ENCODE data around the gene TMEM258. TPM values are rescaled to one million over a fixed set of nuclear protein-coding genes. Genes with fewer than 3 reads are reported as not detected.

TMEM258 gene
- total RNA-seq, 3 donors from 2014 or later, result 35.4 to 55.4 (median 35.7) TPM

DNA sequence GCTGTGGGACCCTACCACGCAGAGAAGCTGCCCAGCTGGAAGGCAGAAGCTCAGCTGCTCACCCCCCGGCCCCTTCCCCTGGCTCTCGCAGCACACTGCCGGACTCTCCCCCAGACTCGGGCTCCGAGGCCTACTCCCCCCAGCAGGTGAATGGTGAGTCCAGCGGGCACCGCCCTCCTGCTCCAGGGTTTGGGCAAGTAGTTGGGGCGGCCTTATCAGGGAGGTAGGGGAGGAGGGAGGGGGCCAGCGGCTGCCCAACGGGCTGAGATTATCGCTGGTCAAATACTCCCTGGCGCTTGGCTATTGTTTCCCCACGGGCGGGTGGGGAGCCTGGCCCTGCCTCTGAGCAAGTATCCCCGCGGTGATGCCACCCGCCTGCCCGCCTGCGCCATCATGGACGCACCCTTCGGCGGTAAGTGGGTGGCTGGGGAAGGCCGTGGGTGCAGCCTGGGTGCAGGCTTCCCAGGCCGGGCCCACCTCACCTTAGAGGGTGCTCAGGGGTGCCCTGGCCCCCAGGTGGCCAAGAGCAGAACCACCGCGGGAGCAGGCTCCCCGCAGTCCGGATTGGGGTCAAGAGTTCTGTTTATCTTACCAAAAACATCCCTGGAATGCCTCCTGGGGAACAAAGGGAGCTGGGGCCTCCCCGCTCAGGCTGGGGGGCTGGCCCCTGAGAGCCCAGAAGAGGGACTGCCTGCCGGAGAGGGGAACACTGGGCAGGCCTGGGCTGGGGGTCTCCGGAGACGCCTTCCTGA lies 23.1 kb downstream of the TMEM258 start:
- no peaks in the 10 kb centered on the region for H3K9me3 ChIP-seq
- no peaks in the 10 kb centered on the region for H3K36me3 ChIP-seq
- no peak overlapping the region for H3K4me3 ChIP-seq
- no peaks in the 10 kb centered on the region for H3K4me1 ChIP-seq
- H3K27ac ChIP-seq, result no peak overlapping the region
- intact Hi-C loops (cut with DNase I; ENCODE audit: low total_unique reads), result no loop called here
- H3K27me3 ChIP-seq, result no peaks in the 10 kb centered on the region
- DNase-seq (ENCODE audit: low spot score in 2 of 2), result no peak
- TF ChIP-seq, protein P1, sequence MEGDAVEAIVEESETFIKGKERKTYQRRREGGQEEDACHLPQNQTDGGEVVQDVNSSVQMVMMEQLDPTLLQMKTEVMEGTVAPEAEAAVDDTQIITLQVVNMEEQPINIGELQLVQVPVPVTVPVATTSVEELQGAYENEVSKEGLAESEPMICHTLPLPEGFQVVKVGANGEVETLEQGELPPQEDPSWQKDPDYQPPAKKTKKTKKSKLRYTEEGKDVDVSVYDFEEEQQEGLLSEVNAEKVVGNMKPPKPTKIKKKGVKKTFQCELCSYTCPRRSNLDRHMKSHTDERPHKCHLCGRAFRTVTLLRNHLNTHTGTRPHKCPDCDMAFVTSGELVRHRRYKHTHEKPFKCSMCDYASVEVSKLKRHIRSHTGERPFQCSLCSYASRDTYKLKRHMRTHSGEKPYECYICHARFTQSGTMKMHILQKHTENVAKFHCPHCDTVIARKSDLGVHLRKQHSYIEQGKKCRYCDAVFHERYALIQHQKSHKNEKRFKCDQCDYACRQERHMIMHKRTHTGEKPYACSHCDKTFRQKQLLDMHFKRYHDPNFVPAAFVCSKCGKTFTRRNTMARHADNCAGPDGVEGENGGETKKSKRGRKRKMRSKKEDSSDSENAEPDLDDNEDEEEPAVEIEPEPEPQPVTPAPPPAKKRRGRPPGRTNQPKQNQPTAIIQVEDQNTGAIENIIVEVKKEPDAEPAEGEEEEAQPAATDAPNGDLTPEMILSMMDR (IDR thresholded peaks at IDR 0.05), result no peak
- no peak for TF ChIP-seq POLR2A (IDR thresholded peaks at IDR 0.05)
- no peak for TF ChIP-seq POLR2AphosphoS5 (IDR thresholded peaks at IDR 0.05)

DNA sequence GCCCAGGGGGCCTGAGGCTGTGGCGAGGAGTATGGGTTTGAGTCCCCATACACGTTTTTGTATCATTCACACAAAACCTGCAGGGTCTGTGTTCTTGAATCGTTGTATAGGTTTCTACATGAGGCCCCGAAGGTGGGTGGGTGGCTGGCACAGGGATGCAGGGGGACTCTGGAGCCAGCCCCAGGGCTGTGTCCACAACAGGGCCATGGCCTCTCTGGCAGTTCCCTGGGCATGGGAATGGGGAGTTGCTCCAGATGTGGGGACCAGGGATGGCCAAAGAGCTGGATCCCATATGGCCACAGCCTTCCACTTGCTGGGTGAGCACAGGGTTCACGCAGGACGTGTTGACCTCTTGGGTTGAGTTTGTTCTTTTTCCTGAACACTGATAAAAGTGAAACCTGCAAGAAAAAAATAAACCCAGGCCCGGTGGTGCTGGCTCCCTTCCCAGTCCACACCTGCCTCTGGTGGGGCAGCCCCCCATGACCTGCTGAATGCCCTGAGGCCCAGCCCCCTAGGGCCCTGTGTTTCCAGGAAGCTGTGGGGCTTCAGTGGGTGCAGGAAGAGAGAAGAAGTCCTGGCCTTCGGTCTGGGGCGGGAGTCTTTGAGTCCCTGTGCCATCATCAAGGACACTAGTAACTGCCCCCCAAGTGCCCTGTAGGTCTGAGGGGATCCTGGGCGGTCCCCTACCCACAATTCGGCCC lies 23.9 kb downstream of the TMEM258 start:
- Histone ChIP-seq H3K4me3 (no peak overlapping the region), H3K27ac (no peak overlapping the region), H3K36me3 (no peaks in the 10 kb centered on the region), H3K9me3 (no peaks in the 10 kb centered on the region), H3K27me3 (no peaks in the 10 kb centered on the region), H3K4me1 (no peaks in the 10 kb centered on the region)
- DNase-seq (ENCODE audit: low spot score in 2 of 2), result no peak
- intact Hi-C loops (cut with DNase I; ENCODE audit: low total_unique reads), result loop anchor here (1.0 kb wide), 1 partner anchor 16 kb away; no protein-coding TSS in a partner anchor
- no peak for TF ChIP-seq POLR2A (IDR thresholded peaks at IDR 0.05)
- TF ChIP-seq, protein P1 (IDR thresholded peaks at IDR 0.05), result no peak
- no peak for TF ChIP-seq POLR2AphosphoS5 (IDR thresholded peaks at IDR 0.05)

DNA sequence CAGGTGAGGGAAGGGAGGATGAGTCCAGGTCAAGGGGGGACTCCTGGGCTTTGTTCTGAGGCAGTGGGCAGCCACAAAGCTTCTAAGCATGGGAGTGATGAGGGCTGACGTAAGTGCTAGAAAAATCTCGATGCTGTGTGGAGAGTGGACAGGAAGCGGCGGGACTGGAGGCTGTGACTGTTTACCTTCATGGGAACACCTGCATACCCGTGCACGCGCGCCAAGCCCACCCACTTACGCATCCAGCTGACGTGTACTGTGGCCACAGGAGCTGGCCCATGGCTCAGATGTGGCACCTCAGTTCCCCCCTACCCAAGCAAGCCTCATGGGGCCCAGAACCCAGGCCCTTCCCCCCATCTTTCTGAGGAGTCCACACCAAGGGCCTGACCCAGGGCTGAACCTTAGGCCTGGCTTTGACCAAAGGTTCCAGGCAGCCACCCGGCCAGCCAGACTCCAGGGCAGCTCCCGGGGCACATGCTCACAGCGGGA lies 26.0 kb downstream of the TMEM258 start:
- no peaks in the 10 kb centered on the region for H3K36me3 ChIP-seq
- H3K9me3 ChIP-seq, result no peaks in the 10 kb centered on the region
- no peak overlapping the region for H3K27ac ChIP-seq
- intact Hi-C loops (cut with DNase I; ENCODE audit: low total_unique reads), result no loop called here
- no peak for DNase-seq (ENCODE audit: low spot score in 2 of 2)
- no peak for TF ChIP-seq POLR2AphosphoS5 (IDR thresholded peaks at IDR 0.05)
- no peak for TF ChIP-seq POLR2A (IDR thresholded peaks at IDR 0.05)
- TF ChIP-seq, protein P1 (IDR thresholded peaks at IDR 0.05), result no peak
- H3K27me3 ChIP-seq, result no peaks in the 10 kb centered on the region
- no peaks in the 10 kb centered on the region for H3K4me1 ChIP-seq
- no peak overlapping the region for H3K4me3 ChIP-seq

DNA sequence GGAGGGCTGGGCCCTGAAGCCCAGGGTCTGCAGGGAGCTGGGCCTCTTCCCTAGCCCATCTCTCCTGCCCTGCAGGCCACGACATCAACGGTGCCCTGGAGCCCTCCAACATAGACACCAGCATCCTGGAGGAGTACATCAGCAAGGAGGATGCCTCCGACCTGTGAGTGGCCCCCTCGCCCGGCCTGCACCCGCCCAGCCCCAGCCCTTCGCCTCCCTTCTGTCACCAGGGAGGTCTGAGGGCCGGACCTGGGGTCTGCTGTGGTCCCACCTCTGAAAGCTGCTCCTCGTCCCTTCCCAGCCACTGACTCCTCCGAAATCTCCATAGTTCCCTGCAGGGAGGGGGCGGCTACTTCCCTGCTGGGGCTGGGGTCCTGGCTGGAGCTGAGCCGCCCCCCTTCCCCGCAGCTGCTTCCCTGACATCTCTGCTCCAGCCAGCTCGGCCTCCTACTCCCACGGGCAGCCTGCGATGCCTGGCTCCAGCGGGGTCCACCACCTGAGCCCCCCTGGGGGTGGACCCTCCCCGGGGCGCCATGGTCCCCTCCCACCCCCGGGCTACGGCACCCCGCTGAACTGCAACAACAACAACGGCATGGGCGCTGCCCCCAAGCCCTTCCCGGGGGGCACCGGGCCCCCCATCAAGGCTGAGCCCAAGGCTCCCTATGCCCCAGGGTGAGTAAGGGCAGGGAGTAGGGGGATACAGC lies 26.7 kb downstream of the TMEM258 start:
- Histone ChIP-seq H3K27me3 (no peaks in the 10 kb centered on the region), H3K4me3 (no peak overlapping the region), H3K9me3 (no peaks in the 10 kb centered on the region), H3K4me1 (no peaks in the 10 kb centered on the region), H3K36me3 (no peaks in the 10 kb centered on the region), H3K27ac (no peak overlapping the region)
- TF ChIP-seq, protein P1 (IDR thresholded peaks at IDR 0.05), result no peak
- TF ChIP-seq POLR2AphosphoS5 (IDR thresholded peaks at IDR 0.05) (no peak), POLR2A (IDR thresholded peaks at IDR 0.05) (no peak)
- intact Hi-C loops (cut with DNase I; ENCODE audit: low total_unique reads), result no loop called here
- no peak for DNase-seq (ENCODE audit: low spot score in 2 of 2)
